Uterus (tissue), 2 donors: ENCODE measurements around the gene FBXO47.

Source experiments
- POLR2A ChIP-seq, 2 donors: fragments of 450-650 bp; IDR thresholded peaks; one replicate each; pipeline ENCODE4 v1.6.1; 2016; ENCODE audit warnings: antibody characterized with exemption in 2 of 2, mild to moderate bottlenecking in 1 of 2, moderate library complexity in 1 of 2
- TF ChIP-seq, protein P1 (sequence below), 4 experiments: fragments of 200-600 bp in 2 of 4; fragments of 450-650 bp in 2 of 4; sonication (generic) in 2 of 4; IDR thresholded peaks; one replicate each; pipeline ENCODE4 v1.5.1; 2016 to 2019; ENCODE audit warnings: antibody characterized with exemption in 4 of 4, mild to moderate bottlenecking in 2 of 4, moderate library complexity in 1 of 4

DNA sequence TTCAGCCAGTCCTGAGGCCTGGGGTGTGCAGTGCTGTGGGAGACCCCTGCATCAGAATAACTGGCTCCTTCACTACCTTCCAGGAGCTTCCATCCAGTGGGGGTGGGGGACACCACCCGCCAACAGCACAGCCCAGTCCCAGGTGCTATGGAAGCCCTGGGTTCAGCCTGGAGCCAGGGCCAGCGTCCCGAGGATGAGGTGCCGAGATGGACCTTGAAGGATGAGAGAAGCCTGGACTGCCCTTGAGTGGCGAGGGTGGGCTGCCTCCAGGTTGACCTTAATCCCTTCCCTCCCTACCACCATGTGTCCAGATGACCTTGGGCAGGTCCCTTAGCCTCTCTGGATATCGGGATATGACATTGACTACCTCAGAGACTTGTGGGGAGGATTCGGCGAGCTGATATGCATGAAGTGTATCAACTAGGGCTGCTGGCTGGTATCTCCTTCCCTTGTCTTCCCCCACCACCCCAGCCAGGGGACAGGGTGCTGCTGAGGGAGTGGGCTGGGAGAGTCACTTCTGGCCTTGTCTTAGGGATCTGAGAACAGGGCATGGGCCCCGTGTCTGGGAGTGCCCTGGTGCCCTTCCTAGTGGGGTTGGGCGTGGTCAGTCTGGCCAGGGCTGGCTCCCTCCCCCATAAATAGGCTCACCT, 56.0 kb downstream of the FBXO47 start:
- TF ChIP-seq, protein P1, sequence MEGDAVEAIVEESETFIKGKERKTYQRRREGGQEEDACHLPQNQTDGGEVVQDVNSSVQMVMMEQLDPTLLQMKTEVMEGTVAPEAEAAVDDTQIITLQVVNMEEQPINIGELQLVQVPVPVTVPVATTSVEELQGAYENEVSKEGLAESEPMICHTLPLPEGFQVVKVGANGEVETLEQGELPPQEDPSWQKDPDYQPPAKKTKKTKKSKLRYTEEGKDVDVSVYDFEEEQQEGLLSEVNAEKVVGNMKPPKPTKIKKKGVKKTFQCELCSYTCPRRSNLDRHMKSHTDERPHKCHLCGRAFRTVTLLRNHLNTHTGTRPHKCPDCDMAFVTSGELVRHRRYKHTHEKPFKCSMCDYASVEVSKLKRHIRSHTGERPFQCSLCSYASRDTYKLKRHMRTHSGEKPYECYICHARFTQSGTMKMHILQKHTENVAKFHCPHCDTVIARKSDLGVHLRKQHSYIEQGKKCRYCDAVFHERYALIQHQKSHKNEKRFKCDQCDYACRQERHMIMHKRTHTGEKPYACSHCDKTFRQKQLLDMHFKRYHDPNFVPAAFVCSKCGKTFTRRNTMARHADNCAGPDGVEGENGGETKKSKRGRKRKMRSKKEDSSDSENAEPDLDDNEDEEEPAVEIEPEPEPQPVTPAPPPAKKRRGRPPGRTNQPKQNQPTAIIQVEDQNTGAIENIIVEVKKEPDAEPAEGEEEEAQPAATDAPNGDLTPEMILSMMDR (IDR thresholded peaks at IDR 0.05), result no peak
- TF ChIP-seq POLR2A (IDR thresholded peaks at IDR 0.05), result no peak
